ENCODE measurements around the gene TNIK. TPM values are rescaled to one million over a fixed set of nuclear protein-coding genes. Genes with fewer than 3 reads are reported as not detected.

TNIK gene
- total RNA-seq, 1 donor from 2014 or later, result 17.0 TPM

DNA sequence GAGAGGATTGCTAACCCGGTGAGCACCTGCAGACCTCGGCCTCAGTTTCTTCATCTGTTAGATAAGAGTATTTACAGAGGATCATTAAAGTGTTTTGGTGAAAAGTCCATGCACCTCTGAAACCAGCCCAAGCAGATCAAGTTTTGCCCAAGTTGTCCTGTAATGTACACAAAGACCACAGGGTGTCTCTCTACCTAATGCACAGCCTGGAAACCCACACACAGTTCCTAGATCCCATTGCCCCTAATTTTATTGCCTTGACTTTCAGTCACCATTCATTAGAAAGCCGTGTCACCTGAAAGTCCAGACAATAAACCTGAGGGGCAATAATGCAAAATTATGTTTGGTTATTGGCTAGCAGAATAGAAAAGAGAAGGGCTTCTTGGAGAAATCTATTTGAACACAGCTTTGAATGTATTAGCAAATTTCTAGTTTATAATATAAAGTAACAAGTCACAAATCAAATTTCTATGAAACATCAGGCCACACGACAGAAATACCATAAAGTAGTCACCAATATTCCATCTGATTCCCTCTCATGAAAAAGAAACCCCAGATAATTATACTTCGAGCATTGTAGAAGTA, 272.4 kb downstream of the TNIK start:
- TF ChIP-seq, protein P1, sequence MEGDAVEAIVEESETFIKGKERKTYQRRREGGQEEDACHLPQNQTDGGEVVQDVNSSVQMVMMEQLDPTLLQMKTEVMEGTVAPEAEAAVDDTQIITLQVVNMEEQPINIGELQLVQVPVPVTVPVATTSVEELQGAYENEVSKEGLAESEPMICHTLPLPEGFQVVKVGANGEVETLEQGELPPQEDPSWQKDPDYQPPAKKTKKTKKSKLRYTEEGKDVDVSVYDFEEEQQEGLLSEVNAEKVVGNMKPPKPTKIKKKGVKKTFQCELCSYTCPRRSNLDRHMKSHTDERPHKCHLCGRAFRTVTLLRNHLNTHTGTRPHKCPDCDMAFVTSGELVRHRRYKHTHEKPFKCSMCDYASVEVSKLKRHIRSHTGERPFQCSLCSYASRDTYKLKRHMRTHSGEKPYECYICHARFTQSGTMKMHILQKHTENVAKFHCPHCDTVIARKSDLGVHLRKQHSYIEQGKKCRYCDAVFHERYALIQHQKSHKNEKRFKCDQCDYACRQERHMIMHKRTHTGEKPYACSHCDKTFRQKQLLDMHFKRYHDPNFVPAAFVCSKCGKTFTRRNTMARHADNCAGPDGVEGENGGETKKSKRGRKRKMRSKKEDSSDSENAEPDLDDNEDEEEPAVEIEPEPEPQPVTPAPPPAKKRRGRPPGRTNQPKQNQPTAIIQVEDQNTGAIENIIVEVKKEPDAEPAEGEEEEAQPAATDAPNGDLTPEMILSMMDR (IDR thresholded peaks at IDR 0.05; ENCODE audit: insufficient read depth, low read length, poor library complexity, severe bottlenecking), result peak; percentile 72
- no peak for DNase-seq (ENCODE audit: low read depth)
- H3K27me3 ChIP-seq (ENCODE audit: control insufficient read depth, insufficient read depth, low read length), result no peaks in the 10 kb centered on the region
- no peaks in the 10 kb centered on the region for H3K36me3 ChIP-seq (ENCODE audit: control insufficient read depth, insufficient read depth, low read length)
- H3K4me3 ChIP-seq (ENCODE audit: low read depth, low read length), result no peak overlapping the region

DNA sequence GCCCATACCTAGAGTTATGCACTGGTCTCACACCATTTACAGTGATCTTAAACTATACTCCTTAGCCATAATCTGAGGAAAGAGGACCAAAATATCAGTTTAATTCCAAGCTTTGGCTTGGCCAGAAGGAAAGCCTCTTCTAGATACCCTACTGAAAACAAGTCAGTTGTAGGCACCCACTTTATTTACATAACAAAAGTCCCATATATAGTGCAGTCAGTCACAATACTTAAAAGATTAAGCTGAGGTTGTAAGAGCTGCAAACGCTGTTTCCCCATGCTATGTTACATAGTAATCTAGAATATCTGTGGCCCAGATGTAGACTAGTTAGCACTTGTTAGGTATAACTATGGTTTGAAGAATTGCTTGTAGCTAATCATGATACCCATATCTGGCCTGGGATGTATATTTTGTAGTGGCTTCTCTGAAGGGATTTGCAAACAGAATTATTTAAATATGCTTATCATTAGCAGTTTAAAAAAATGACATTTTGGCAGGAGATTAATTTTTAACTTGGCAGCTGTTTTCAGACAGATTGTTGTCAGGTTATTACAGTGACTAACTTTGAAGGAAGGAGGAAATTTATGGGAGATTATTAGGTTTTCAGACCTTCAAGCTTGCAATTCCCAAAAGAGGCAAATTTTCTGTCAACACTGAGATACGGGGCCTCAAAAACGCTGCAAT, 273.2 kb downstream of the TNIK start:
- Histone ChIP-seq H3K36me3 (ENCODE audit: control insufficient read depth, insufficient read depth, low read length) (no peaks in the 10 kb centered on the region), H3K4me3 (ENCODE audit: low read depth, low read length) (no peak overlapping the region), H3K27me3 (ENCODE audit: control insufficient read depth, insufficient read depth, low read length) (no peaks in the 10 kb centered on the region)
- no peak for DNase-seq (ENCODE audit: low read depth)
- TF ChIP-seq, protein P1 (IDR thresholded peaks at IDR 0.05; ENCODE audit: insufficient read depth, low read length, poor library complexity, severe bottlenecking), result no peak

- no peak for DNase-seq (ENCODE audit: low read depth)
- TF ChIP-seq, protein P1 (IDR thresholded peaks at IDR 0.05; ENCODE audit: insufficient read depth, low read length, poor library complexity, severe bottlenecking), result no peak
- H3K36me3 ChIP-seq (ENCODE audit: control insufficient read depth, insufficient read depth, low read length), result no peaks in the 10 kb centered on the region
- H3K4me3 ChIP-seq (ENCODE audit: low read depth, low read length), result no peak overlapping the region
- no peaks in the 10 kb centered on the region for H3K27me3 ChIP-seq (ENCODE audit: control insufficient read depth, insufficient read depth, low read length)
Observed at GRCh38 chr3:171186383-171186782, 273.8 kb downstream of the TNIK start.

DNA sequence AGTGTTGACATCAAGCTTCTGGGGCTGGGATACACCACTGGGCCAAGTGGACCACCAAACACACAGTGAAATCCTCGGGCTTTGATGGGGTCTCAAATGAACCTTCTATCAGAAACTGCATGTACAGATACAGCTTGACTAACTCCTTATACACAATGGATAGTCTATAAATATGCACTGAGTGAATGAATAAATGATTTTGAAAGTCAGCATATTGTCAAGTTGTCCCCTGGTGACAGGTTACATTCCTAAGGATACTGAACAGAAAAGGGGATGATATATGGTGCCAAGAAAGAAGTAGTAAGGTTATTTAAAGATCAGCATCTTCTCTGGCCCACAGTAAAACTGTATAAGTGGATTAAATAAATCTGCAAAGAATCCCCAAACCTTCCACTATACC, 274.2 kb downstream of the TNIK start:
- H3K36me3 ChIP-seq (ENCODE audit: control insufficient read depth, insufficient read depth, low read length), result no peaks in the 10 kb centered on the region
- no peak overlapping the region for H3K4me3 ChIP-seq (ENCODE audit: low read depth, low read length)
- no peak for DNase-seq (ENCODE audit: low read depth)
- no peaks in the 10 kb centered on the region for H3K27me3 ChIP-seq (ENCODE audit: control insufficient read depth, insufficient read depth, low read length)
- TF ChIP-seq, protein P1 (IDR thresholded peaks at IDR 0.05; ENCODE audit: insufficient read depth, low read length, poor library complexity, severe bottlenecking), result no peak

DNA sequence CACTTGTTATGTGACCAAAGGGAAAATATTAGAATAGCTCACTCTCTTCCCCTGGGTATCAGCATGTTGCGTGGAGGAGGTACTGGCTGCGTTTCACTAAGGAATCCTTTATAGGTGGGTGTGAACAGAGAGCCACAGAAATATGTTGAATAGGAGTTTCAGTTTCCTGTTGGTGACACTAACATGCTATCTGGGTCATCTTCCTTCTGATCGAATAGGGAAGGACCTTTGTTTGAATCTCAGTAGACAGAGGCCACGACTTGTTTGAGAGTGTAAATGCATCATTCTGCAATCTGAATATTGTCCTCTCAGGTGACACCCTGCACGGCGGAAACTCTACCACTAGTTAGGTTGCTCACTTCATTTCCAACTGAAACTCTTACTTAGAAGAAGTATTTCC, 275.8 kb downstream of the TNIK start:
- TF ChIP-seq, protein P1 (IDR thresholded peaks at IDR 0.05; ENCODE audit: insufficient read depth, low read length, poor library complexity, severe bottlenecking), result no peak
- Histone ChIP-seq H3K27me3 (ENCODE audit: control insufficient read depth, insufficient read depth, low read length) (no peaks in the 10 kb centered on the region), H3K4me3 (ENCODE audit: low read depth, low read length) (no peak overlapping the region), H3K36me3 (ENCODE audit: control insufficient read depth, insufficient read depth, low read length) (no peaks in the 10 kb centered on the region)
- no peak for DNase-seq (ENCODE audit: low read depth)

DNA sequence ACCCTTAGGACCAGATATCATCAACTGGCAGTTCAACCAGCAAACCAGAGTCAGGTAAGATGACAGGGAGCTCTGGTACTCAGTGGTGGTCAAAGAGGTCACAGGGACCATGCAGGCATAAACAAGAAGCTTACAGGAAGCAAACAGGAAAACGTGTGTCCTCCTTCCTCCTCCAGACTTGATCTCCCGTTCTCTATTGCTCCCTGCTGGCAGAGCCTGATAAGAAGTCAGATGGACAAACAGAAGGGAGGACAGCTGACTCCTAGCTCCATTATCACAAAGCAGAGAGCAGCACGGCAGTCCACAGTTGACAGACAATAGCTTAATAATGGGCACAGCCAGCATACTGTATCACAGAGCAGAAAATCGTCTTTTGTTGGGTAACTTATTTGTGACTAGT, 277.2 kb downstream of the TNIK start:
- TF ChIP-seq, protein P1 (IDR thresholded peaks at IDR 0.05; ENCODE audit: insufficient read depth, low read length, poor library complexity, severe bottlenecking), result no peak
- Histone ChIP-seq H3K4me3 (ENCODE audit: low read depth, low read length) (no peak overlapping the region), H3K36me3 (ENCODE audit: control insufficient read depth, insufficient read depth, low read length) (no peaks in the 10 kb centered on the region), H3K27me3 (ENCODE audit: control insufficient read depth, insufficient read depth, low read length) (no peaks in the 10 kb centered on the region)
- DNase-seq (ENCODE audit: low read depth), result no peak

Data from kidney epithelial cell (primary cell).